Upper lobe of left lung (tissue), 4 donors: ENCODE measurements around the gene CUEDC2.
"Not testable (repeated sequence)": the region's sequence is repeated elsewhere in the genome, so short reads cannot be mapped to it uniquely, and the experiment has no call there.

Experiments used
- EP300 ChIP-seq, 4 donors: sonication (generic); formaldehyde crosslinking; IDR thresholded peaks; one replicate each; pipeline ENCODE4 v1.5.1; 2017; ENCODE audit warnings: antibody characterized with exemption in 4 of 4, control low read depth in 2 of 4
- POLR2A ChIP-seq, 4 donors: fragments of 450-650 bp; IDR thresholded peaks; one replicate each; pipeline ENCODE4 v1.5.1; 2016 to 2017; ENCODE audit warnings: antibody characterized with exemption in 4 of 4, mild to moderate bottlenecking in 2 of 4
- POLR2AphosphoS5 ChIP-seq, 2 donors: sonication (generic); formaldehyde crosslinking; IDR thresholded peaks; one replicate each; pipeline ENCODE4 v1.5.1; 2017; ENCODE audit warnings: antibody characterized with exemption in 2 of 2
- TF ChIP-seq, protein P1 (sequence below), 6 experiments: fragments of 450-650 bp in 4 of 6; fragments of 200-600 bp in 2 of 6; sonication (generic) in 2 of 6; IDR thresholded peaks; one replicate each; pipeline ENCODE4 v1.5.1; 2016 to 2019; ENCODE audit warnings: antibody characterized with exemption in 6 of 6

GRCh38 chr10:102454662-102455487, 22.5 kb upstream of the CUEDC2 start:
- TF ChIP-seq POLR2AphosphoS5, POLR2A, EP300 (IDR thresholded peaks at IDR 0.05): not testable (repeated sequence)
- TF ChIP-seq, protein P1, sequence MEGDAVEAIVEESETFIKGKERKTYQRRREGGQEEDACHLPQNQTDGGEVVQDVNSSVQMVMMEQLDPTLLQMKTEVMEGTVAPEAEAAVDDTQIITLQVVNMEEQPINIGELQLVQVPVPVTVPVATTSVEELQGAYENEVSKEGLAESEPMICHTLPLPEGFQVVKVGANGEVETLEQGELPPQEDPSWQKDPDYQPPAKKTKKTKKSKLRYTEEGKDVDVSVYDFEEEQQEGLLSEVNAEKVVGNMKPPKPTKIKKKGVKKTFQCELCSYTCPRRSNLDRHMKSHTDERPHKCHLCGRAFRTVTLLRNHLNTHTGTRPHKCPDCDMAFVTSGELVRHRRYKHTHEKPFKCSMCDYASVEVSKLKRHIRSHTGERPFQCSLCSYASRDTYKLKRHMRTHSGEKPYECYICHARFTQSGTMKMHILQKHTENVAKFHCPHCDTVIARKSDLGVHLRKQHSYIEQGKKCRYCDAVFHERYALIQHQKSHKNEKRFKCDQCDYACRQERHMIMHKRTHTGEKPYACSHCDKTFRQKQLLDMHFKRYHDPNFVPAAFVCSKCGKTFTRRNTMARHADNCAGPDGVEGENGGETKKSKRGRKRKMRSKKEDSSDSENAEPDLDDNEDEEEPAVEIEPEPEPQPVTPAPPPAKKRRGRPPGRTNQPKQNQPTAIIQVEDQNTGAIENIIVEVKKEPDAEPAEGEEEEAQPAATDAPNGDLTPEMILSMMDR (IDR thresholded peaks at IDR 0.05), result not testable (repeated sequence)
